Measurements from ENCODE around the gene TMEM132C.

DNA sequence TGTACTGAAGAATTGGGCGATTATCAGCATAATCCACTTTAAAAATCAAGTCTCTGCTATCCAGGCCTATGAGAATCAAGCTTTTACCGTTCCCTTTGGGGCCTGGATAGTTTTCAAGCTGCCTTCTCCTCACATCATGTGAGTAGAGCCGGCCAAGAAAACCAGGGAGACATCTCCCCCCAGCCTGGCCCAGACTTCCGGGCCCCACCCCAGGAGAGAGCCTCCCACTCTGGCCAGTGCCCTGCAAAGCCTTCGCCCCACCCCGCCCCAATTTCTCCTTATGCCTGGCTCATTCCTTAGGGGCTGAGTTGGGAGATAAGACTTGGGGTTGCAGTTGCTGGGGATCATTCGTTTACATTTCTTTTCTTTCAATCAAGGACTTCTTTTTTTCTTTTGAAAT lies 1.4 kb upstream of the TMEM132C start:
- TF ChIP-seq, protein P1, sequence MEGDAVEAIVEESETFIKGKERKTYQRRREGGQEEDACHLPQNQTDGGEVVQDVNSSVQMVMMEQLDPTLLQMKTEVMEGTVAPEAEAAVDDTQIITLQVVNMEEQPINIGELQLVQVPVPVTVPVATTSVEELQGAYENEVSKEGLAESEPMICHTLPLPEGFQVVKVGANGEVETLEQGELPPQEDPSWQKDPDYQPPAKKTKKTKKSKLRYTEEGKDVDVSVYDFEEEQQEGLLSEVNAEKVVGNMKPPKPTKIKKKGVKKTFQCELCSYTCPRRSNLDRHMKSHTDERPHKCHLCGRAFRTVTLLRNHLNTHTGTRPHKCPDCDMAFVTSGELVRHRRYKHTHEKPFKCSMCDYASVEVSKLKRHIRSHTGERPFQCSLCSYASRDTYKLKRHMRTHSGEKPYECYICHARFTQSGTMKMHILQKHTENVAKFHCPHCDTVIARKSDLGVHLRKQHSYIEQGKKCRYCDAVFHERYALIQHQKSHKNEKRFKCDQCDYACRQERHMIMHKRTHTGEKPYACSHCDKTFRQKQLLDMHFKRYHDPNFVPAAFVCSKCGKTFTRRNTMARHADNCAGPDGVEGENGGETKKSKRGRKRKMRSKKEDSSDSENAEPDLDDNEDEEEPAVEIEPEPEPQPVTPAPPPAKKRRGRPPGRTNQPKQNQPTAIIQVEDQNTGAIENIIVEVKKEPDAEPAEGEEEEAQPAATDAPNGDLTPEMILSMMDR (IDR thresholded peaks at IDR 0.05) = no peak
- TF ChIP-seq POLR2A (IDR thresholded peaks at IDR 0.05) = no peak
